Fibroblast of peridontal ligament (primary cell): ENCODE data around the gene TNRC6B.
"Not testable (repeated sequence)": the region's sequence is repeated elsewhere in the genome, so short reads cannot be mapped to it uniquely, and the experiment has no call there.

ENCODE experiments used
- DNase-seq: peaks from one replicate; pipeline ENCODE4 v3.0.0-alpha.2; 2010; ENCODE audit errors: extremely low read depth

The TNRC6B gene

GRCh38 chr22:40181323-40181722 is 3.6 kb downstream of the TNRC6B start:
- no peak for DNase-seq

- DNase-seq: no peak
Observed at GRCh38 chr22:40182231-40182835, 4.6 kb downstream of the TNRC6B start.

- peak; percentile 86 for DNase-seq
Observed at GRCh38 chr22:40183029-40183581, 5.4 kb downstream of the TNRC6B start.

- not testable (repeated sequence) for DNase-seq
Observed at GRCh38 chr22:40183603-40184002, 5.9 kb downstream of the TNRC6B start.

- DNase-seq: no peak
Observed at GRCh38 chr22:40187389-40187788, 9.7 kb downstream of the TNRC6B start.

- DNase-seq: no peak
Observed at GRCh38 chr22:40189997-40190396, 12.3 kb downstream of the TNRC6B start.

GRCh38 chr22:40190501-40190900 is 12.8 kb downstream of the TNRC6B start:
- no peak for DNase-seq

- DNase-seq: peak; percentile 53
Observed at GRCh38 chr22:40193429-40194421, 16.0 kb downstream of the TNRC6B start.

GRCh38 chr22:40194656-40195055 is 16.9 kb downstream of the TNRC6B start:
- DNase-seq: no peak

GRCh38 chr22:40196628-40197360 is 19.1 kb downstream of the TNRC6B start:
- DNase-seq: peak; percentile 83

GRCh38 chr22:40197421-40197820 is 19.7 kb downstream of the TNRC6B start:
- not testable (repeated sequence) for DNase-seq

GRCh38 chr22:40198733-40199132 is 21.0 kb downstream of the TNRC6B start:
- no peak for DNase-seq

- no peak for DNase-seq
Observed at GRCh38 chr22:40199223-40199622, 21.5 kb downstream of the TNRC6B start.

- no peak for DNase-seq
Observed at GRCh38 chr22:40199852-40200251, 22.1 kb downstream of the TNRC6B start.

GRCh38 chr22:40200795-40201530 is 23.2 kb downstream of the TNRC6B start:
- DNase-seq: no peak

- DNase-seq: no peak
Observed at GRCh38 chr22:40202225-40202944, 24.7 kb downstream of the TNRC6B start.

- DNase-seq: no peak
Observed at GRCh38 chr22:40203572-40203971, 25.8 kb downstream of the TNRC6B start.

- DNase-seq: peak; percentile 69
Observed at GRCh38 chr22:40204321-40205116, 26.8 kb downstream of the TNRC6B start.

GRCh38 chr22:40206561-40206960 is 28.8 kb downstream of the TNRC6B start:
- no peak for DNase-seq

- DNase-seq: no peak
Observed at GRCh38 chr22:40210818-40211217, 33.1 kb downstream of the TNRC6B start.
